IPS-NIHi7 (cell line): Measurements from ENCODE around the gene B3GNT2.
"Not testable (repeated sequence)": the region's sequence is repeated elsewhere in the genome, so short reads cannot be mapped to it uniquely, and the experiment has no call there.

ENCODE experiments used
- DNase-seq: peaks from one replicate; pipeline ENCODE4 v3.0.0; 2012; ENCODE audit warnings: mixed read lengths; ENCODE audit errors: extremely low spot score

Gene B3GNT2

DNA sequence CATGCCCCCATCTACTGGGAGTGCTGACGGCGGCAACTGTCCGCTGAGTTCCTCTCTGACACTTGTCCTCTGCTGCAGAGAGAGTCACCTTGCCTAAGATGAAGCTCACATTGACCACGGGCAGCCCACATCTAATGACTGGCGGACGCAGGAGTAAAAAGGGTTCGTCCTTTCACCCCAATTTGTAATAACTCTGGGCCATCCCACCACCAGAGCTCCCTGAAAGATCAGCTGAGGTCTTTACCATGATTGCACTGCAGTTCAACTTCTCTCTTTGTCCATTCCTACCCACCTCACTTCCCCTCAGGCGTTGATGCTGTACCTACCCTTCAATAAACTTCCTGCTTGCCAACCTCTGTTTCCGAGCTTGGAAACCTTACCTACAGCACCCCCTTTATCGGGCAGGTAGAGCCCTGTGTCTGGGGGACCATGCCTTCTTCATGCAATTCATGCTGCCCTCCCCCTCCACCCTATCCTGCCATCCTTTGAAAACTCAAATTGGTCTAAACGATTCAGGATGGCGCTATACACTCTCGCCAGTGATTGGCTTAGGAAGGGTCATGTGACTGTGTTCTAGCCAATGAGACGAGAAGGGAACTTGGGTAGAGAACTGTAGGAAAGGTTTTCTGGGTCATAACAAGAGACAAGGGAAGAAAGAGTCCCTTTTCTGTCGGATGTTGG lies 10.3 kb upstream of the B3GNT2 start:
- no peak for DNase-seq

GRCh38 chr2:62186156-62186905 lies 9.6 kb upstream of the B3GNT2 start:
- DNase-seq: no peak

DNA sequence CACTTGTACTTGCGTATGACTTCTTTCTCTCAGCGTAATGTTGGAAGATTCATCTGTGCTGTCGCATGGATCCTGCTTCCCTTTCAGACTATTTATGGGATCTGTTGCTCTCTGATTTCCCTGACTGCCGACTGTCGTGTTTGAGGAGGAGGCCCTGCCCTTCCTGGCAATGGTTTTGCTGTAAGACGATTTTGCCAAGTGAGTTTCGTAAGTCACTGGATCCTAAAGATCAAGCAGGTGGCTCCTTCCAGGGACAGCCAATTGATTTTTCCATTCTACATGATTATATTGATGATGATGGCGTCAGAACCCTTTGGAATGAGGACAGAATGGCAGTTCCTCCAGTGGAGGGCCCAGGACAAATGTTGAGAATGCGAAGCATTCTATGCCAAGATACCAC lies 8.7 kb upstream of the B3GNT2 start:
- DNase-seq: no peak

GRCh38 chr2:62188416-62188815 lies 7.5 kb upstream of the B3GNT2 start:
- DNase-seq: no peak

DNA sequence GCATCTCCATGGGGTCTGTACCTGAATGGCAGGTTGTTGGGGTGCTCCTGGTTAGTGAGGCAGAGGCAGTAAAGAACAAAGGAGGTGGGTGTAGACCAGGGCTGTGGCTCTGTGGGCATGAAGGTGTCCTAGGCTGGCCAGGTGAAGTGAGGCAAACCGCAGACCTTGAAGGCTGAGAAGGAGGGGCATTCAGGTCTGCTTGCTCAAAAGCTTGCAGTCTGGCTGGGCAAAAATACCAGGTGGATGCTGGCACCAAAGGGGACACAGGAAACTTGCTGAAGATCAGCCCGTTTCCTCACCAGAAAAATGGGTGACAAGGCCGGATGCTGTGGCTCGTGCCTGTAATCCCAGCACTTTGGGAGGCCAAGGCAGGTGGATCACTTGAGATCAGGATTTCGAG lies 6.7 kb upstream of the B3GNT2 start:
- DNase-seq: no peak

- no peak for DNase-seq
These were observed 3.1 kb upstream of the B3GNT2 start for GRCh38 chr2:62192811-62193210.

GRCh38 chr2:62194558-62195420 lies 1.1 kb upstream of the B3GNT2 start:
- DNase-seq: no peak

GRCh38 chr2:62196278-62196901 lies 475 bp downstream of the B3GNT2 start:
- DNase-seq: peak; percentile 67

DNA sequence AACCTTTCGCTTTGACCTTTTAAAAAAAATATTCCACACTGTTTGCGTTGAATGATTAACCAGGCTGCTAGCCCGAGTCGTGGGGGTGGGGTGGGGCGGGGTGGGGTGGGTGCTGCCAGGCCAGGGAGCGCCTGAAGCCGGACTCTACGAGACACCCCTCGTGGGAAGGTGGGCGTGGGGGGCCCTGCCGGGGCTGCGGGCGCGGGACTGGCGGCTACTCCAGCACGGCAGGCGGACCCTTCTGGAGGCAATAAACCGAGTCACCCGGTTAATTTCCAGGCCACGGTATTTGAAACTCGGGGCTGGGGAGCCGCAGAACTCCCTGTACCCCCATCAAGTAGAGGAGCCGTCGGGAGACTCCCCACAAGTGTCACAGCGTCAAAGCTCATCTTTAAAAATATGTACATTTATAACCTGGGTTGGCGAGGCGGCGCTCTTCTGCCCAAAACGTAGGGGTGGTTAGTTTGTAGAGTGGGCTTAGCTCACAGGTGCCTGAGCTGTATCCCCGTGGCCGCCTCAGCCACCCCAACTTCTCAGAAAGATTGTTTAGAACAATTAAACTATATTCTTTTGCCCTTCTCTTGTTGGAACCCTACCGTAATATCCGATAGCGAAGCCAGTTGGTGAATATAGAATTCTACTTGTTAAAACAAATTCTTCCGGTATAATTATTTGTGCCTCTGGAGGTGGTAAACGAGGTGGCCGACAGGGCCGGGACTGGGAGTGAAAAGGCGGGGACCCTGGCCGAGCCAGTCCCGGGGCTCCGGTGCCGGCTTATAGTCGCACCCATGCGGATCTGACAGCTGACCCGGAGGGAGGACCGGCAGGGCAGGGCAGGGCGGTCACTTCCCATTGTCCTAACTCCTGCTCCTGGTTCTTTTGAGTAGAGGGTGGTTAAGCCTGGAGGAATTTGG lies 1.4 kb downstream of the B3GNT2 start:
- peak; percentile 57 for DNase-seq

- DNase-seq: no peak
These were observed 2.2 kb downstream of the B3GNT2 start for GRCh38 chr2:62197925-62198633.

- not testable (repeated sequence) for DNase-seq
These were observed 2.9 kb downstream of the B3GNT2 start for GRCh38 chr2:62198854-62199253.

DNA sequence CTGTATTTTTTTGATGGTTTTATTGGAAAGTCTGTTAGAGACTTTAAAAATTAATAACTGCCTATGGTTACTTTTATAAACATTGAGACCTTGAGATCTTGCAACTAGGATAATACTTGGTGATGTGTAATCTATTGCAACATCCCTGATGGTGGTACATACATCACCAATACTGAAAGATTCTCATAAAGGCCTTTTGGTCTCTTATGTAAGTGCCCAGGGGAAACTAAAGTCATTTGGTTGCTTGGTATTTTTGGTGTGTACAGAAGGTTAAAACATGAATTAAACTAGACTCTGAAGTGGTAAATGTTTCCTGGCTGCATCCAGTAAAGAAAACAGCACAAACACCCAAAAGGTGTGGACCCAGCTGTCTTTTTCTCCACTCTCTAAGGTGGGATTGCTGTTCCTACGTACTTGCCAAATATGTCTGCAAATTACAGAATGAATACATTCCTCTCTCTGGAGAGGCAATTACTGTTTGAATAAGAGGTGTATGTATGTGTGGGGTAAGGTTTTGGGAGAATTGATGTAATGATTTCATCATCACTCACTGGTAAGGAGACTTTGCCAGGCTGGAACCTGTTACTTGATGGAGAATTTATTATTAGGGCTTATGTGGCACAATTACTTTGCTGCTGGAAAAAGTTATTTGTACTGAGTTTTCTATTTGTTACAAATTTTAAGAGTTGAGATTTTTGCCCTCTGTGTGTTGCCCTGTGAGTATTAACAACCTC lies 3.6 kb downstream of the B3GNT2 start:
- DNase-seq: no peak

GRCh38 chr2:62200291-62200841 lies 4.5 kb downstream of the B3GNT2 start:
- no peak for DNase-seq

DNA sequence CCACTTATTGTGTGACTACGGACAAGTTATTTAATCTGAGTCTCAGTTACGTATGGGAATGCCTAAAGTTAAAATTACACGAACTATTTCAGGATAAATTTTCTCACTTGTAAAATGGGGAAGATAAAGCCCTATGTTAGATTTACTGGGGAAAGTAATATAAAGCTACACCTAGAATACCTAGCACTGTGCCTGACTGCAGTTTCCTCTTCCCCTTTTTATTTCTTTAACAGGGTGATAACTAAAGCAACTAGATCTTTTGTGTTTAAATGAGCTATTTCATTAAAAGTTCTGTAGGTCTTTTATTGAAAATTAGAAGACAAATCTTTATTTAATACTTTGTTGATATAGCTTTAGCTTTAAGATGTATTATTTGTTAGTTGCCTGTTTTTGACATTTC lies 5.0 kb downstream of the B3GNT2 start:
- DNase-seq: no peak

DNA sequence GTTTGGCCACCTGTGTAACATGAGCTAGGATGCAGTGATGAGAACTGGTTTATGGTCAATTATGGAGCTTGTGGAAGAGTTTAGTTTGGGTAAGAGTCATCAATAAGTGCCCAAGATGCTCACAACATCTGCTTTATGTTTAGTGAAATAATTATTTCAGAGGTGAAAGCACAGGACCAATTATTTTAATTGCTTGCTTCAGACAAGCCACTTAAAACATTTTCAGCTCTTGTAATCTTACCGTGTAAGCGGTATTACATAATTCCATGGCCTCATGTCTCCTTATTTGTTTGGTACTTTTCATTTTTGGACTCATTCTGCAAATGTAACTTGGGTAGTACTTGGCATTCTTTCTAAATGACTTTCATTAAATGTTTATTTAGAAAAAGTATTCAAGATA lies 5.4 kb downstream of the B3GNT2 start:
- DNase-seq: no peak

DNA sequence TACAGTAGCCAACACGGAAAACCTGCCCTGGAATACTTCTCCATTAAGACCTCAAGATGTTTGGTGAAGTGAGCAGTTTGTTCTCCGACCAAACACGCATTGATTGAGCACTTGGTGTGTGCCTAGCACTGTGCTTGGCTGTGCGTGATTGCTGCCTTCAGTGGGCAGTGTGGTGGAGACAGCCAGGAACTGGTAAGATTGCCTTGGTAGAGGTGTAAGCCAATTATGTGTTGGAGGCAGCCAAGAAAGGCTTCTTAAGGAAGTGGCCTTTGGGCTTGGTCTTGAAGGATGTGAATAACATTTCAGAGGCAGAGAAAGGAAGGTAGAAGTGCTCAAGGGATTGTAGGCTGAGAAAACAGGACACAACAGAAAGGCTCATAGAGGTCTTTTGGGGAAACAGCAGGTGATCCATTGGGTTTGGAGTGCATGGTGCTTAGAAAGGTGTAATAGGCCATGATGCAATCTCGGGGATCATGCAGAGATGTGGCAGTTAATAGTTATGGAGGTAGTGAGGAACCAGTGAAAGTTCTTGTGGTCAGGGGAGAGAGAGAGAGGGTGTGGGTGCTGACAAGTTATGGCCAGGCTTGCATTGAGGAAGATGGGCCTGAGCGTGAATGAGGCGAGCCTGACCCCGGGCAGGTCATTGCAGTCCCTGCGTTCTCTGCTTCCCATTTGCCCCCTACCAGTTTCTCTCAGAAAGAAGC lies 6.3 kb downstream of the B3GNT2 start:
- DNase-seq: no peak

- DNase-seq: no peak
These were observed 6.8 kb downstream of the B3GNT2 start for GRCh38 chr2:62202729-62203128.

GRCh38 chr2:62203459-62203858 lies 7.5 kb downstream of the B3GNT2 start:
- no peak for DNase-seq
